BJ (cell line): ENCODE results near the gene TFB1M. TPM values are rescaled to one million over a fixed set of nuclear protein-coding genes. Genes with fewer than 3 reads are reported as not detected.
"Not testable (repeated sequence)": the region's sequence is repeated elsewhere in the genome, so short reads cannot be mapped to it uniquely, and the experiment has no call there.

Source experiments
- CTCF ChIA-PET: fragments of 350-600 bp; formaldehyde crosslinking; extraction: SDS; loops from one replicate; lab custom pipeline; 2021; ENCODE audit warnings: antibody characterized with exemption, inconsistent platforms; lab: Yijun Ruan, JAX
- POLR2A ChIA-PET: fragments of 300-600 bp; sonication (Branson Sonifier 250); formaldehyde crosslinking; extraction: SDS; loops from one replicate; lab custom pipeline; 2021; ENCODE audit warnings: antibody characterized with exemption; lab: Charles Lee
- DNase-seq: peaks from one replicate; pipeline ENCODE4 v3.0.0-alpha.2; 2011; ENCODE audit warnings: low read depth
- H3K27me3 ChIP-seq: 2 replicates; pipeline ENCODE4 v1.6.0; 2011; ENCODE audit warnings: low read length; ENCODE audit not compliant: control insufficient read depth, insufficient read depth
- H3K36me3 ChIP-seq: 2 replicates; pipeline ENCODE4 v1.5.1; 2011; ENCODE audit warnings: low read length; ENCODE audit not compliant: control insufficient read depth, insufficient read depth
- H3K4me3 ChIP-seq: 2 replicates; pipeline ENCODE4 v1.5.1; 2011; ENCODE audit warnings: low read depth, mild to moderate bottlenecking, control low read depth, low read length
- CTCF ChIP-seq: IDR thresholded peaks from 2 replicates; pipeline ENCODE4 v1.5.1; 2011; ENCODE audit warnings: low read depth, mild to moderate bottlenecking, control low read depth, inconsistent platforms, low read length, moderate library complexity; ENCODE audit not compliant: insufficient read depth
- polyA plus RNA-seq: library from polyadenylated mRNA; depleted of rRNA; stranded (reverse); fragments of >200 nt; gene quantifications from 2 replicates; pipeline ENCODE4 v1.2.3, GENCODE V29; 2011

The TFB1M gene
- polyA plus RNA-seq, 1 experiment: 12.9 TPM

DNA sequence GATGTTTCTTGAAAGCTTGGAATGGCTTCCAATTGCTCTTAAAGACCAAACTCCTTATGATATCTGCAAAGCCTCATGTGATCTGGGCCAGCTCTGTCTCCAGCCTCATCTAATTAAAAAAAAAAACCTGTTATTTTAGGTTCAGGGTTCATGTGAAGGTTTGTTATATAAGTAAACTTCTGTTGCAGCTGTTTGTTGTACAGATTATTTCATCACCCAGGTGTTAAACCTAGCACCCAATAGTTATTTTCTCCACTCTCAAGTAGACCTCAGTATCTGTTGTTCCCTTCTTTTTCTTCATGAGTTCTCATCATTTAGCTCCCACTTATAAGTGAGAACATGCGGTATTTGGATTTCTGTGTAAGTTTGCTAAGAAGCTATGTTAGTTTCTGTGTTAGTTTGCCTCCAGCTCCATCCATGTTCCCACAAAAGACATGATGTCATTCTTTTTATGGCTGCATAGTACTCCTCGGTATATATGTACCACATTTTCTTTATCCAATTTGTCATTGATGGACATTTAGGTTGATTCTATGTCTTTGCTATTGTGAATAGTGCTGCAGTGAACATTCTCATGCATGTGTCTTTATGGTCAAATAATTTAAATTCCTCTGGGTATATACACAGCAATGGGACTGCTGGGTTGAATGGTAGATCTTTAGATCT is 30.2 kb upstream of the TFB1M start:
- Histone ChIP-seq H3K27me3 (no peaks in the 10 kb centered on the region), H3K4me3 (no peak overlapping the region), H3K36me3 (no peaks in the 10 kb centered on the region)
- TF ChIP-seq CTCF: no peak
- ChIA-PET CTCF (interaction anchor here (1.5 kb wide), 1 partner anchor 10 kb away, joined by 3 read pairs; no protein-coding TSS in a partner anchor), POLR2A (no interaction called here)
- DNase-seq: no peak

DNA sequence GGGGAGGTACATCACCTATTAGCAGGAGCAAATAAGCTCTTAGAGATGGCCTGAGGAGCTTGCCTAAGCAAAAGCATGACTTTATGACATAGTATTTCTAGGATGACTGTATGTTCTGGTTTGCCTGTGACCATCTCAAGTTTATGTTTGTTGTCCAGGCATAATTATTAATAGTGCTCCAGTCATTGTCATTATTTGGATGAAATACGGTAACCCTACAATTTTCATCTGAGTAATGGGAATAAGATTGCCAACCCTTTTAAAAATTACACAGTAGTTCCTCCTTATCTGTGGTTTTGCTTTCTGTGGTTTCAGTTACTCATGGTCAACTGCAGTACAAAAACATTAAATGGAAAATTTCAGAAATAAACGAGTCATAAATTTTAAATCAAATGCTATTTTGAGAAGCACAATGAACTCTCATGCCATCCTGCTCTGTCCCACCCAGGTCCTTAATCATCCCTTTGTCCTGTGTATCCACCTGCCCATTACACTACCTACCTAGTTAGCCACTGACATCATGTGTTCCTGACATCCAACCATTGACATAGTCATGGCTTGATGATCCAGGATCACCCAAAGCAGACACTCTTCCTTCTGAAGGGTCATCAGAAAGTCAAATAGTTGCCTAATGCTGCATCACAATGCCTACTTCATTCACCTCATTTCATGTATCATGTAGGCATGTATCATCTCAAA is 27.0 kb upstream of the TFB1M start:
- DNase-seq: no peak
- TF ChIP-seq CTCF: no peak
- H3K36me3 ChIP-seq: no peaks in the 10 kb centered on the region
- ChIA-PET POLR2A (no interaction called here), CTCF (interaction anchor here (1.2 to 2.7 kb wide), 5 partner anchors 8 to 188 kb away, joined by 3 to 18 read pairs (median 6); no protein-coding TSS in a partner anchor)
- H3K4me3 ChIP-seq: no peak overlapping the region
- no peaks in the 10 kb centered on the region for H3K27me3 ChIP-seq

- ChIA-PET CTCF (interaction anchor here (1.2 to 2.7 kb wide), 7 partner anchors 9 to 188 kb away, joined by 3 to 18 read pairs (median 6); no protein-coding TSS in a partner anchor), POLR2A (no interaction called here)
- TF ChIP-seq CTCF: peak; percentile 57
- H3K36me3 ChIP-seq: no peaks in the 10 kb centered on the region
- no peaks in the 10 kb centered on the region for H3K27me3 ChIP-seq
- no peak for DNase-seq
- no peak overlapping the region for H3K4me3 ChIP-seq
These were observed 26.3 kb upstream of the TFB1M start for GRCh38 chr6:155340464-155341129.

- DNase-seq, POLR2A ChIA-PET, H3K4me3 ChIP-seq, H3K27me3 ChIP-seq, H3K36me3 ChIP-seq: not testable (repeated sequence)
- CTCF ChIA-PET: interaction anchor here (1.1 to 2.7 kb wide), 8 partner anchors 9 to 189 kb away, joined by 3 to 18 read pairs (median 6); no protein-coding TSS in a partner anchor
These were observed 25.6 kb upstream of the TFB1M start for GRCh38 chr6:155339929-155340328.

GRCh38 chr6:155338237-155338636 is 24.0 kb upstream of the TFB1M start:
- POLR2A ChIA-PET, H3K36me3 ChIP-seq, H3K27me3 ChIP-seq, DNase-seq, H3K4me3 ChIP-seq: not testable (repeated sequence)
- CTCF ChIA-PET: interaction anchor here (0.7 to 1.1 kb wide), 3 partner anchors 12 to 157 kb away, joined by 3 to 4 read pairs (median 4); no protein-coding TSS in a partner anchor

- H3K4me3 ChIP-seq: no peak overlapping the region
- TF ChIP-seq CTCF: no peak
- H3K27me3 ChIP-seq: no peaks in the 10 kb centered on the region
- CTCF ChIA-PET: no interaction called here
- POLR2A ChIA-PET: interaction anchor here (0.6 kb wide), 1 partner anchor 65 kb away, joined by 4 read pairs; no protein-coding TSS in a partner anchor
- no peak for DNase-seq
- H3K36me3 ChIP-seq: no peaks in the 10 kb centered on the region
These were observed 21.0 kb upstream of the TFB1M start for GRCh38 chr6:155335265-155335664.

DNA sequence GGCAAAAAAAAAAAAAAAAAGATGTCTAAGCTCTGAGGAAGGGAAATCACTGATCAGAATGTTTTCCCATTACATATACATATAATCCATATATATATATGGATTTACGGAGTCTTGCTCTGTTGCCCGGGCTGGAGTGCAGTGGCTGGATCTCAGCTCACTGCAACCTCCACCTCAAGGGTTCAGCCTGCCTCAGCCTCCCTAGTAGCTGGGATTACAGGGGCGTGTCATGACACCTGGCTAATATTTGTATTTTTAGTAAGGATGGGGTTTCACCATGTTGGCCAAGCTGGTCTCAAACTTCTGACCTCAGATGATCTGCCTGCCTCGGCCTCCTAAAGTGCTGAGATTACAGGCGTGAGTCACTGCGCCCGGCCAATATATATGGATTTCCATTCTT is 19.8 kb upstream of the TFB1M start:
- CTCF ChIA-PET: interaction anchor here (0.9 to 1.2 kb wide), 3 partner anchors 11 to 160 kb away, joined by 3 to 4 read pairs (median 3); no protein-coding TSS in a partner anchor
- POLR2A ChIA-PET, H3K36me3 ChIP-seq, H3K4me3 ChIP-seq, DNase-seq, H3K27me3 ChIP-seq: not testable (repeated sequence)
